SK-N-MC (cell line): ENCODE data around the gene CARD19.

Experiments used
- EZH2 ChIP-seq: fragments of 200-600 bp; sonication (generic); IDR thresholded peaks from one replicate; pipeline ENCODE4 v1.6.1; 2017; ENCODE audit warnings: antibody characterized with exemption
- FOXP2 ChIP-seq: optimal IDR thresholded peaks from 2 replicates; pipeline ENCODE3; 2011; ENCODE audit warnings: mild to moderate bottlenecking, moderate library complexity; ENCODE audit not compliant: insufficient read depth; ENCODE audit errors: extremely low read length, control extremely low read depth
- POLR2AphosphoS5 ChIP-seq: IDR thresholded peaks from 2 replicates; pipeline ENCODE4 v1.6.1; 2012; ENCODE audit warnings: mild to moderate bottlenecking, low read depth, low read length, borderline replicate concordance

DNA sequence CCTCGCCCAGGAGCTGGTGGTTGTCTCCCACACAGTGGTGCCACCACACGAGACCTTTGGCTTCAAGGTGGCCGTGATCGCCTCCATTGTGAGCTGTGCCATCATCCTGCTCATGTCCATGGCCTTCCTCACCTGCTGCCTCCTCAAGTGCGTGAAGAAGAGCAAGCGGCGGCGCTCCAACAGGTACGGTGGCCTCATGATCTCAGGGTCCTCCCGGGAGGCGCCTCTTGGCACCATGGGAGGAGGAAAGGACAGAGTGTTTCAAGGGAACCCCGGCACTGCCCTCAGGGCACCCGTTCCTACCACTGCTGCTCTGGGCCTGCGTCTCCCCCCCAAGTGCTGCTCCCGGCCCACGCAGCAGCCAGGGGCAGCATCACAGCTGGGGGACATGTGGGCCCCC lies 18.2 kb upstream of the CARD19 start:
- TF ChIP-seq POLR2AphosphoS5 (no peak), EZH2 (no peak), FOXP2 (no peak)
